HL-60/S4 treated with phorbol 12-myristate 13-acetate at 8.2 ng/mL for 4 days and 3 days (cell line): Measurements from ENCODE around the gene PIRT.
"Not testable (repeated sequence)": the region's sequence is repeated elsewhere in the genome, so short reads cannot be mapped to it uniquely, and the experiment has no call there.

Experiments
- in situ Hi-C: fragments of 300-500 bp; cut with MboI; formaldehyde crosslinking; loops from 2 replicates; pipeline ENCODE4 v1.15.0; 2022; ENCODE audit warnings: low sequenced_read_pairs

PIRT gene

DNA sequence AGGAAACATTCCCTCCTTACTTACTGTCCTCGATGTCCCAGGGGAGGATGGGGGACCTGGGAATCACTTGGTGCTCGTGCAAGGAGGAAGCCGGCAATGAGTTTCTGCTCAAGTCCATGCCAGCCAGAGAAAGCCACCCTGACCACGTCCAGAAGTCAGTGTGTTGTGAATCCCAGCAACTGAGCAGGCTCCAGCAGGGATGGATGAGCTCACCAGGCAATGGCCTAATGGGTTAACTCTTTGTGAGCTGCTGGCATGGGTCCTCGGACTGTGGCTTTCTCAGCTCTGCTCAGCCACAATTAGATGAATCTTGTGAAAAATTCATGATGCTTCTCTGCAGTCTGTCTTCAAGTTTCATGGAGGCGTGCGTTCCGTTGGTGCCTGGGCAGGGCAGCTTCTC lies at the start of gene PIRT:
TSS of gene PIRT (minus strand) at position 167 of the 400 bp plus-strand sequence. CDS start 12,442 bp downstream, outside the sequence.
- in situ Hi-C loops, result no loop called here

DNA sequence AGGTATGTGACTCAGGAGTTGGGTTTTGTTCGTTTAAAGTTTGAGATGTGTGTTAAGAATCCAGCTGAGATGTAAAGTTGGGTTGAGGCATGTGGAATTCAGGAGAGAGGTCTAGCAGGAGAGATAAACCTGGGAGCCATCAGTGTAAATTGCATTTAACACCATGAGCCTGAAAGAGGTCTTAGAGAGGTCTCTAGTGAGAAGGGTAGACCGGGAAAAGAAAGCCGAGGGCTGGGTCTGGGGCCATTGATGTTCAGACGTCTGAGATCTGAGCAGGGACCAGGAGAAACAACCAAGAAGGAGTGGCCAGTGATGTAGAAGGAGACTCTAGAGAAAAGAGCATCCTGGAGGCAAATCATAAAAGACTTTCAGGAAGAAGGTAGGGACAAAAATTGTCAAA lies 44.1 kb upstream of the PIRT start:
- in situ Hi-C loops, result no loop called here

DNA sequence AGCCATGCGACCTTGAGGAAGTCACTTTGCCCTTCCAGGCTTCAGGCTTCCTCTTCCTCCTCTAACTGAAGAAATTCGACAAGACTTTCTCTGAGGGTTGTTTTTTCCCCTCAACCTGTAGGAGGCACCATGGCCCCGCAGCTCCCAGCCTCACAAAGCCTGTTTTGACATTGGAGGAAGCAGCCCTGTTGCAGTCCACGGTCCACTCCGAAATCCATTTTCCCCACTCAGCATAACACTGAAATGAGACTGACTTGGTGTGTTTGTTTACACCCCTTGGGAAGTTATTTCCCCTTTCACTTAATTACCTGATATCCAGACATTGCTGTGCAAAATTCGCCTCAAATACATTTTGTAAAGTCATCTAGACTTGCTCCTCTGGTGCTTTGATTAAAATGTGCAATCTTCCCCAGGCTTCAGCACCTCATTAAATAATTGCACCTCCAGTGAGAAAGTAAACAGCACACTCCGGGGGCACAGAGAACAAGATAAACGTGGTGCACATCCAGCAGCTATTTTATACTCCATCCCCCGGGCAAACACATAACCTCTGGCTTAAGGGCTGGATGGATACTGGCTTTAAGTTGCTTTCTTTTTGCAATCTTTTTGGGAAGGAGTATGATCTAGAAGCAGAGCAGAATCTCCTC lies 41.4 kb upstream of the PIRT start:
- in situ Hi-C loops, result no loop called here

DNA sequence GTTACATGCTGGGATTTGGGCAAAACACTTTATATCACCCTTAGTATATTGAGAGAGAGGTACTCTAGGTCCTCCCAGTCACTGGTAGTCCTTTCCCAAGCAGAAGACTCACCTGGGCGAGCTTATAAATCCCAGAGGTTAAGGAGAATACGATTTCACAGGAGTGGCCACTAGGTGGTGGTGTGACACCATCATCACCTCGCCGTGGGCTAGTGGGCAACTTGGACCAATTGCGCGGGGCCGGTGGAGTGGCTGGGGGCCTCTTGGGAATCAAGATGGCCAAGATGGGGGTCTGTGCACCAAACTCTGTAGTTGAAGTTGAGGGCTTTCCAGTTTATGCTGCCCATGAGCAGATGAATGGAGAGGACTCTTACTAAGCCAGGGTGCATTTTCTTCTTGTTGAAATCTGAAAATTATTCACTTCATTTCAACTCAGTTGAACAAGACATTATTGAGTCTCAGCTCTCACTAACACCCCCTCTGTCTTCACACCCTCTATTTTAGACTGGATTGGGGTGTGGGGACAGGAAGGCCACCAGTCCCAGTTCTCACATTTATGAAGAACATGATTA lies 38.2 kb upstream of the PIRT start:
- in situ Hi-C loops, result no loop called here

DNA sequence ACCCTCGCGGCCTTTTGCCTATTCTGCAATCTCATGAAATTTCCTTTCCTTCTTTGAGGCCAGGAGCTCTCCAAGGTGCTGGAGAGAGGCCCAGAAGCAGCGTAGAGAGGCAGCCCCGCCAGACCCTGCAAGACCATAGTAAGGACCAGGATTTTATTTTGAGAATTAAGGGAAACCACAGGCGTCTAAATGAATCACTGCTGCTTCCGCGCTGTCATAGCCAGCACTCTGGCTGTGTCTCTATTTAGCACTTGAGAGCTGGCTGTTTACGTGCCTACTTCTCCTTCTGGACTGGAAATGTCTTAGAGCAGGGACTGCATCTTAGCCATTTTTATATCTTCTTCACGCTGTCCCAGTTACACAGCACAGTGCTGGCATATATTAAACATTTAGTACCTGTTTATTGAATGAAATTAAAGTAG lies 37.6 kb upstream of the PIRT start:
- in situ Hi-C loops, result no loop called here

DNA sequence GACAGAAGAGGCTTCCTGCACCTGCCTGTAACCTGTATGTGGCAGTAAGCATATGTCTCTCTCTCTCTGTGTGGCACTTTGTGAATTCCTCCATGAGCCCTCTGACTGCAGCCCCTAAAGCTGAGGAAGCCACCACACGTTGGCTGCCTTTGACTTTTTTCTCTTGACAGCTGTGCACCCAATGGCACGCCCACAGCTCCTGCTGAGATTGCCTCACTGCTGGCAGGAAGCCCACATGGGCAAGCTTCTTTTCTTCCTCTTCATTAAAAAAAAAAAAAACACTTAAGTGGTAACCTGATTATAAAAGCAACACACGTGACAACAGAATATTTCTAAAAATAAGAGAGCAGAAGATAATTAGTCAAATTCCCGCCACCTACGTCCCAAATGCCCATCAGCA lies 34.0 kb upstream of the PIRT start:
- in situ Hi-C loops, result no loop called here

DNA sequence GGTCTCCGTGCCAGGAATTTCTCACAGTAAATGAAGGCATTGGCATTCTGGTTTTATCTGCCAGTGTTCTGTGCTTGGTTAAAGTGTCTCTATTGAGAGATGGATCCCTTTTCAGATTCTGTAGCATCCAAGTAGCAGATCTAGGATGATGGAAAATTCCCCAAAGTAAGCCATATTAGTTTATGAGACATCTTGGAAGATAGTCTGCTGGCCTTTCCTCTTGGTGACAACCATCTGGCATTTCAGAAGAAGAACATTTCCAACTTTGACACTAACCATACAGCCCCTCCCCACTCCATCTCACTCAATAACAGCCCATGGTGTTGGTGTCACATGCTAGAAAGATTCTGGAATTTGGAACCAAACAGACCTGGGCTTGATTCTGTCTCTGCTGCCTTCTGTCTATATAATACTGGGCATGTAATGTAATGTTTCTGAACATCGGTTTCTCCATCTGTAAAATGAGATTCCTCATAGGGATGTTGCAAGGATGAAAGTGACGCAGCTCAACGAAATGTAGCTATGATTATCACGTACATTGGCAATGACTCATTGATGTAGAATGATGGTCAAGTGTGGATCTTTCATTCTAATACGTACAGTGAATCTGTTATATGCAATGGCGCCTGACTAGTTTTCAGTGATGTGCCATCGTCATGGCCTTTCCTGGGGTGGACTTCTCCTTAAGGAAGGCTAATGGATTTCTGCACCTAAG lies 32.6 kb upstream of the PIRT start:
- in situ Hi-C loops, result no loop called here

DNA sequence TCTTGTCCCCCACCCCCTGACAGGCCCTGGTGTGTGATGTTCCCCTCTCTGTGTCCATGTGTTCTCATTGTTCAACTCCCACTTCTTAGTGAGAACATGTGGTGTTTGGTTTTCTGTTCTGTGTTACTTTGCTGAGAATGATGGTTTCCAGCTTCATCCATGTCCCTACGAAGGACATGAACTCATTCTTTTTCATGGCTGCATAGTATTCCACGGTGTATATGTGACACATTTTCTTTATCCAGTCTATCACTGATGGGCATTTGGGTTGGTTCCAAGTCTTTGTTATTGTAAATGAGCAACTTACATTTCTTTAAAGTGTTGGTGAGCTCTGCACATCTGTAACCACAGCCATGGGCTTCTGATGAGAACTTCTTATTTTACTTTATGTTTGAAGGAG lies 30.9 kb upstream of the PIRT start:
- in situ Hi-C loops, result not testable (repeated sequence)

DNA sequence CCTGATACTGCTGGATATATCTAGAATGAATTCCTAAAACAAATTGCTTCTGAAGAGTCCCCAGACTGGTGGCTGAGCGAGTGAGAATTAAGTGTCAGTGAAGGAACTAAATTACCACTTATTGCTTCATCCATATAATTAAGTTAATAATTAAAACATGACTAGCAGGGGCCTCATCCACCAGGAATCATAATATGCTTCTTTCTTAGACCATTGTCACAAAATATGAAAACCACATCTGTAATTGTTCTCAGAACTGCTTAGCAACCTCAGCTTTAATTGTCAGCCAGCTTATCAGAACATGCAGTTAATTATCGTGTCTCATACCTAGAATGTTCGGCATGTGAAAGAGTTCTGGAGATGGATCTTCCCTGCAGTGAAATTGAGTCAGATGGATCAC lies 21.2 kb upstream of the PIRT start:
- in situ Hi-C loops, result no loop called here

DNA sequence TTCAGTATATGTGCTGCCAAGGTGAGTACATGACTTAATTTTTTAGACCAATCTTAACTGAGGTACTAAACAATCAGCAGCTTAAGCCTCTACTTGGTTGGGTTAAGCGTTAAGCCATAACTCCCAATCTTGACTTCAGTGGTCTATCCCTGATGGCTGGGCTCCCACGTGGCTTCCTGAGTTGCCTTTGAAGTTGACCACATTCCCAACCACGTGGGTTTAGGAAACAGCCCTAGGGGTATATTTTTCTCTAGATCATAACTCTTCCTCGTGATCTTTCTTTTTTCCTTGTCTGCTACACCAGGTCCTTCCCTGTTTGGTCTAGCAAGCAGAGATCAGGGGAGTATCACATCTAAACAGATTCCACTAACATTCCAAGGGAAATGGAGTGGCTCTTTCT lies 20.1 kb upstream of the PIRT start:
- in situ Hi-C loops, result no loop called here

DNA sequence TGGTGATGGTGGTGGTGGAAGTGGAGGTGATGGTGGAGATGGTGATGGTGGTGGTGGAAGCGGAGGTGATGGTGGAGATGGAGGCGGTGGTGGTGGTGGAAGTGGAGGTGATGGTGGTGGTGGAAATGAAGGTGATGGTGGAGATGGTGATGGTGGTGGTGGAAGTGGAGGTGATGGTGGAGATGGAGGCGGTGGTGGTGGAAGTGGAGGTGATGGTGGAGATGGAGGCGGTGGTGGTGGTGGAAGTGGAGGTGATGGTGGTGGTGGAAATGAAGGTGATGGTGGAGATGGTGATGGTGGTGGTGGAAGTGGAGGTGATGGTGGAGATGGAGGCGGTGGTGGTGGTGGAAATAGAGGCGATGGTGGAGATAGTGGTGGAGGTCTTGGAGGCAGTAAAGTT lies 8.7 kb upstream of the PIRT start:
- in situ Hi-C loops, result not testable (repeated sequence)

DNA sequence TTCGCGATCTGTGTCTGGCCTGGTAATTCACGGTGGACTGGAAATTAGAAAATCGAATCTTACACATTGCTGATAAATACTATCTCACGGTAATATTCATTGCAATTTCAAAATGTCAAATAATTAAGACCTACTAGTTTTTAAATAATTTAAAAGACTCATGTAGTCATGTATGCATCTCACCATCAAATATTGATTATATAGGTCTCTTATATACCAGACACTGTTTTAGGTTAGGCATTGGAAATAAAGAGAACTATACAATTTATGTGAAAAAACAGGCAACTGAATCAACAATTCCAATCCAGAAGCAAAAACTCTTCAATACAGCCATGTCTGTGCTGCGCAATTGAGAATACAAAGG lies 7.5 kb upstream of the PIRT start:
- in situ Hi-C loops, result no loop called here

DNA sequence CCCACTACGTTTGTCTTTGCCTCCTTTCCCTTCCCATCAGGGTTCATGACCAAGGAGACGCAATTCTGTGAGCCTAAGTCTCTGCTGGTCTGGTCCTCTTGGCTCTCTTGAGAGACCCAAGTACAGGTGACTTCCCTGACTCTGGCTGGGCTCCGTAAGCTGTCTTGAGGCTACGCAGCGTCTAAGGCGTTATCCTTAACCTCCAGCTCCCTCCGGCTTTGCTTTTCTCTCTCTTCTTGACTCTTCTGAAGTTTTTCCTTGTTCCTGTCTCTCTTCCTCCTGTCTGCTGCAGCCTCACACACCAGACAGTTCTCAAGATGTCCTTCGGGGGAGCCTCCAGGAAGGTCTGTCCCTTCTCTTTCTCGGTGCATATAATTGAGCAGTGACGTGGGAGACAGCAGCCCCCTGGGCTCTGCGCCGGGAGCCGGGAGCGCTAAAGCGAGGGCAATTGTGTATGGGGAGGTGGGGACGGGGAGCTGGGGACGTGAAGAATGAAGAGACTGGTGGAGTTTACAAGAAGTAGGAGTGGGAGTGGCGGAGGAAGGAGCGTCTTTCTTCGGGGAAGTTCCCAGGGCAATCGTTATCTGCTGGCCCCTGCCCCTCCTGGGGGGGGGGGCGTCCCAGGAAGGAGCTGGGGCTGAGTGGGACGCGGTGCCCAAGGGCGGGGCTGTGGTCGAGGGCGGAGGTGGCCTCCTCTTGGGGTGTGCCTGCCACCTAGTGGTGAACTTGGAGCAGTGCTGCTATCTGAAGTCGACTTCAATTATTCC lies 6.9 kb upstream of the PIRT start:
- in situ Hi-C loops, result no loop called here

DNA sequence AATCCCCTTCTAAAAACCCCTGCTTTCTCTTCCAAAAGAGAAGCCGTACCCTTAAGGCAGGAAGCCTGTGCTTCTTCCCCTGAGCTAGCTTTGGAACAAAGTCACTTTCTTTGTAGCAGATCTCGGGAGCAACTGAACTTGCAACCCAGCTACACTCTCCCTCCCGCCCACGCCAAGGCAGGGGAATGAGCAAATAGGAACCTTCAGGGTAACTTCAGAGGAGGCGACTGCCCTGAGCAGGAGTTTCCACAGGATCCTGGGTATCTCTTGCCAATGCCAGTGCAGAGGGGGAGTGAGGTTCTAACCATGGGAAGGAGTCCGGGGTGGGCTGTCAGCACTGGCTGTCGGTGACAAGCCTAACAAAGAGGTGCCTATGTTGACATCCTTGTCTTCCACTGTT lies 5.9 kb upstream of the PIRT start:
- in situ Hi-C loops, result no loop called here

DNA sequence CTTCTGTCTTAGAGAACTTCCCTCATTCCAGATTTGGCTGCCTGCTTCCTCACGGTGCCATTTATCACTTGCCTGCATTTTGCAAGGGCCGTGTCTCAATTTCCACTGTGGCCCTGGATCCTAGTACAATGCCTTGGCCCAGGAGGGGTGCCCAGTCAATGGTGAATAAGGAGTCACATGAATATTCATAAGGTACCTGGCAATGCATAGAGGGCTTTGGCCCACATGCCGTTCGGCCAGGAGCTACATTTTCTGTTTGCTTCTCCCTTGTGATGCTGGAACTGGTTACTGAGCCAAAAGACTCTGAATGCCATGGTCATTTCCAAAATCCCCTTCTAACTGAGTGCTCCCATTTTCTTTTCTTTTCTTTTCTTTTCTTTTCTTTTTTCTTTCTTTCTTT lies 4.8 kb upstream of the PIRT start:
- in situ Hi-C loops, result no loop called here

DNA sequence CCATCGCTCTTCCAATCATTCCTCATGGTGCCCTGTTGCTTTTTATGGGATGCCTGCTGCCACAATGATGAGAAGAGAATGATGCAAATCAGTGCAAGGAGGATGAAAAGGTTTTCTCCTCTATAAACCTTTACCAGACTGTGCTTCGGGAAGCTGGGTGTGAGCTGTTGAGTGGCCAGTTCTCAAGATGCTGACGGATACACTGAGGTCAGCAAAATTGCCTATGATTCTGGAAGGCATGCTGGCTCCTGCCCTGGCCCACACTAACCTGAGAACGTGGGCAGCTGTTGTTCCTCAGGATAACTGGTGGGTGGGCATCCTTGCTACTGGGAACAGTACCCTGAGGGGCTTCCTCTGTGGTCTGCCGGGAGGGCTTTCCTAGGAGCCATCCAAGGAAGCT lies 795 bp upstream of the PIRT start:
- in situ Hi-C loops, result no loop called here

DNA sequence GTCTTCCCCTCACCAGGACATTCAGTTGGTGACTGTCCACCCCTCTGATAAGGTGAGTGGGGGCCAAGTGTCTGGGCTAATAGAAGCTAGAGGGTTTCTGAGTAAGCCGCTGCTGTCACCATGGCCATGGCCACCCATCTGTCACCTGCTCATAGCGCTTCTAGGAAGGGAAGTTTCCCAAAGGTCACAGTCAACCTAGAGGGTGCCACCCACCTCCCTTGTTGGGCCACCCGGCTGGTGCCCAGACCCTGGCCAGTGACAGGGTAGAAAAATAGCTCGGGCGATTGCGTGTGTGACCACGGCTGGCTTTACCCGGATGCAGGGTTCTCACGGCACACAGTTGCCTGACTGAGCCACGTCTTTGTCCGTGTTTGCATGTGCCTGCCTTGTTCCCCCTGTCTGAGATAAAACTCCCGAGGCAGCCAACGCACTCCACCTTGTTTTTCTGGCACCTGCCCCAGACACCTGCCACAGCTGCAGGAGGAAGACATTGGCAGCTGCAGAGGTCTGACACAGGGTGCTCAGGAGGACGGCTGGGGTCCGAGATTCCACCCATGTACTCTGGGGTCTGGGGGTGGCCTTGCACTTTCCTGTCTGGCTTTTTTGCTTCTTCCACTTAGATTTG lies 809 bp downstream of the PIRT start:
- in situ Hi-C loops, result no loop called here

DNA sequence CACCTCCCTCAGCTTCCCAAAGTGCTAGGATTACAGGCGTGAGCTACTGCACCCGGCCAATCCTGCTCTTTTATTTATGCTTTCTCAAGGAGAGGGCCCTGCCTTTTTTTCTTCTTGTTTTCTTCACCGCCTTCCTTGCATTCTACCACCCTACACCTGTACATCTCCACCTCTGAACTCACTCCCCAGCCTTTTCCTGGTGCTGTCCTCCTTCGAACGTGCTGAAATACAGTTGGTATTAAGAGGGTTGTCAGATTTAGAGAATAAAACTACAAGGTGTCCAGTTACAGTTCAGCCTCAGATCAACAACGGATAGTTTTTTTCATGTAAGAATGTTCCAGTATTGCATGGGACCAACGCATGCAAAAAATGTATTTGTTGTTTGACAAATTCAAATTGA lies 1.7 kb downstream of the PIRT start:
- in situ Hi-C loops, result no loop called here

DNA sequence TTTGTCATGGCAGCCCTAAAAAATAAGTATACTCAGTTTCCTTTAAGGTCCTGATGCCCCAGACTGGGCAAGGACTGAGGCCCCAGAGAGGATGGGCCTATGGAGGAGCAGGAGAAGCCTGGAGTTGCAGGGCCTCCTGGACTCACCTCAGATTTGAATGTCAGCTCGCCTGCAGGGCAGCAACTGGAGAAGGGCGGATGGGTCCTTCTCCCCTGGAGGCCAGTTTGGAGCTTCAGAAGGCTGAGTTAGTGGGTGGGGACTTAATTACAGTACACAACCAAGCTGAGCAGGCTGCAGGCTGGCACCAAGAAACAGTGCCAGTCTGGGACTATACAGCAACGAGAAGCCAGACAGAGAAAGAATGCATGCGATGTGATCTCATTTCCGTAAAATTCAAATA lies 6.2 kb downstream of the PIRT start:
- in situ Hi-C loops, result no loop called here

DNA sequence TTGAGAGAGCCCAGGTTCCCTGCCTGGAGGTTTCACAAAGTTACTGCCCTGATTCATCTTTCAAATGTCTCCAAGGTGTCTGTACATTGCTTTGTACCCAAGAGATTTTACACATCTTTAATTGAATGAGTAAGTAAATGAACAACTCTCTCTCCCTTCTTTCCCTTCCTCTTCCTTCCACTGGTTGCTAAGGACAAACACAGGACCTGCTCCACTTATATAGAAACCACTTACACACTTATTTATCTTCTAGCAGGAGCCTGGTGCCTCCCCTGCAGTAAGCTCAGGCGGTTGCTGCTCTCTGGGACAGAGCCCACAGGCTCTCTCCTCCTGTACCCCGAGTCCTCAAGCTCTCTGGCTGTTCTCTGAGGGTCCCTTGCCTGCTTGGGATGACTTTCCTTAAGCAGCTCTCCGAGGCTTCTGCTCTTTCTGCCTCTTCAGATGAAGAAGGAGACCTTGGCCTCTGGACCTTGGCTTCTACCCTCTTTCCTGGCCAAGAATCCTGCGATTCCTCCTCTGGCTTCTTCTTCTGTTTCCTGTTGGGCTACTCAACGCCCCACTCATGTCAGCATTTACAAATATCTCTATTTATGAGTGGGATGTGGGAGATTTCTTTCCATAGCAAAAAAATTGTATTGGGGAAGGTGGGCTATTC lies 9.9 kb downstream of the PIRT start:
- in situ Hi-C loops, result no loop called here

DNA sequence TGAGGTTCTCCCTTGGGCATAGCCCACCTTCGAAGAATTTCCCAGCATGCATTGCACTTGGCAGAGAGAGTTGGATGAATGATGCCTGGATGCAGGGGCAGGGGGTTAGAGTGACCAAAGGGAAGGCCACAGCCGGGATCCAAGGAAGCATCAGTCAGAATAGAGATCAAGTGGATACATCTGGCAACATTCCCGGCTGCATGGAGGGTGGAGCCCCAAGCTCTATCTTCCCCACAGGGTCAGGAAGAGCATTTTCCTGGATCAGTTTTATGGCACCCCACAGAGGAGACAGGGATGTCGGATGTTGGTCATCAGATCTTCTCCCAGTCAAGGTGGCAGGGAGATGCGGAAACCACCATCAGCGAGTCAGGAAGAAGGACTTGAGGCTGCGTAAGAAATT lies 13.0 kb downstream of the PIRT start:
- in situ Hi-C loops, result no loop called here
